Ramos (cell line): ENCODE measurements around the gene IGSF5.
"Not testable (repeated sequence)": the region's sequence is repeated elsewhere in the genome, so short reads cannot be mapped to it uniquely, and the experiment has no call there.

Source experiments
- in situ Hi-C: fragments of 300-500 bp; cut with MboI; formaldehyde crosslinking; loops from one replicate; pipeline ENCODE4 v1.14.3; 2022; ENCODE audit warnings: low sequenced_read_pairs; ENCODE audit not compliant: unreplicated experiment

IGSF5 gene

DNA sequence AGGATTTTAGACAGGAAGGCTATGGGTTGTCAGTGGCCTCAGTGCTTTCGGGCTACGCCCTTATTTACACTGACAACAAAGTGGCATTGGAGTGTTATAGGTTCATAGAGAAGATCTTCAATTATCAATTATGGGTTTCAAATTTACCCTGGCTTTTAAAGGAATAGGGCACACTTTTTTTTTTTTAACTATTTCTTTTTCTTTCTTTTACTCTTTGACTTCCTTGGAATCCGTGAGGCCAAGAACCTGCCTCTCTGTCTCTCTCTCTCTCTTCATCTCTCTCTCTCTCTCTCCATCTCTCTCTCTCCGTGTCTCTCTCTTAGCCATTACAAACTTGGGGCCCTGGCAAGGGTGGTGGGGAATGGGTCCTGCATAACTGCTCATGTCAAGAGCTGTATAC lies at the start of gene IGSF5:
Gene IGSF5, plus strand, starts transcription at position 301 of the 400 bp plus-strand sequence. CDS start 327 bp downstream, outside the sequence.
- in situ Hi-C loops, result not testable (repeated sequence)

GRCh38 chr21:39696196-39696595 lies 48.8 kb upstream of the IGSF5 start:
- in situ Hi-C loops, result no loop called here

DNA sequence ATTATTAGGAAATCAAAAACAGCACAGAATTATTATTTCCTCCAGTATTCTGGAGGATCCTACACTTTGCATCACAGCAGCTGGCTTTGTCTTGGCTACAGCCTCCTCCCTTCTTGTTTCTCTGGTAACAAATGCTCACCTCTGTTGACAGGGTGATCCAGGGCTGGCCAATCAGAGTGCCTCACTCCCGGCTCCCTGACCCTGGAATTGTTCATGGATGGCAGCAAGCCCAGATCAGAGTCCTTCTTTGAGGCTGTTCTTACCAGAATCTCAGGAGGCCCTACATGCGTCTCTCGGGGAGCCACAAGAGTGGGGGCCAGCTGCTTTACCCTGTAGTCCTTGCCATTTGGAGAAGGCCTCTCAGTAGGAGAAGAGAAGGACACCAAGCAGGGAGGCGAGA lies 48.4 kb upstream of the IGSF5 start:
- in situ Hi-C loops, result no loop called here

DNA sequence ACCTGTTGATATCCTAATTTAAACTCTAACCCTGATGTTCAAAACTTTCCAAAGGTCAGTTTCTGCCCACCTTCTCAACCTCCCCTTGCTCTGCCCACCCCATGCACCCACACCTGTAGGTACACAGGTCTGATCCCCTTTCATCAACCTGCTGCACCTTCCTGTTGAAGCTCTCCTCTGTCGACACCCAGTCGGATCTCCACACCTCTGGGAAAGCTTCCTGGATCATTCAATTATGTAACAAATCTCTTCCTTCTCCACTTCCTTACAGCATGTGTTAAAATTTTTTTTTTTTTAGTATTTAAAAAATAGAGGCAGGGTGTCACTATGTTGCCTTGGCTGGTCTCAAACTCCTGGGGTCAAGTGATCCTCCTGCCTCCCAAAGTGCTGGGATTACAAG lies 44.7 kb upstream of the IGSF5 start:
- in situ Hi-C loops, result no loop called here

DNA sequence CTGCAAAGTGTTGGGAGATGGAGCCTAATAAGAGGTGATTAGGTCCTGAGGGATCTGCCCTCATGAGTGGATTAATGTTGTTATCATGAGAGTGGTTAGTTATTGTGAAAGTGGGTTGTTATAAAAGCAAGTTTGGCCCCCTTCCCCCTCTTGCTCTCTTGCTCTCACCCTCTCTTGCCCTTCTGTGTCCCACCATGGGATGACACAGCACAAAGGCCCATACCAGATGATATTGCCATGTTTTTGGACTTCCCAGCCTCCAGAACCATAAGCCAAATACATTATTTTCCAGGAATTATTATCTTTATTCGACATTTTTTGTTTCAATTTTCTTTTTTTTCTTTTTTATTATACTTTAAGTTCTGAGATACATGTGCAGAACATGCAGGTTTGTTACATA lies 41.4 kb upstream of the IGSF5 start:
- in situ Hi-C loops, result no loop called here

- in situ Hi-C loops, result no loop called here
Measured at GRCh38 chr21:39705849-39706248, 39.1 kb upstream of the IGSF5 start.

GRCh38 chr21:39707316-39707715 lies 37.7 kb upstream of the IGSF5 start:
- in situ Hi-C loops, result no loop called here

- in situ Hi-C loops, result loop anchor here (5.0 kb wide), 1 partner anchor 194 kb away; no protein-coding TSS in a partner anchor
Measured at GRCh38 chr21:39710866-39711265, 34.1 kb upstream of the IGSF5 start.

DNA sequence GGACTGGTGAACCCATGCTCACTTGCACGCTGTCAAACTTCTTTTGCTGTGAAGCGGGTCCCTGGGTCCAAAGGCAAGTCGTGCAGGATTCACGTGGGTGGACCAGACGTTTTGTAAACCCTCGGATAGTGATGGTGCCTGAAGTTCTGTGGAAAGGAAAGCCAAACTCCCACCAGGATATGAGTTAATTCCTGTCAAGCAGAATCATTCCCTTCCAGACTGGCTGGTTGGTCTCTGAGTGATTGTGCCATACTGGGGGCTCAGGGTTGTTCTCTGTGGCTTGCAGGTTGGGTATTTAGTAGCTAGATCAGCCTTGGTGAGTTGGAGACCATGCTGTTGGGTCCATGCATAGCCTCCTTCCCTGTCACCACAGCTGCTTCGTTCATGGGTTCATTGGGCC lies 32.7 kb upstream of the IGSF5 start:
- in situ Hi-C loops, result loop anchor here (5.0 kb wide), 1 partner anchor 195 kb away; no protein-coding TSS in a partner anchor

GRCh38 chr21:39712976-39713375 lies 32.0 kb upstream of the IGSF5 start:
- in situ Hi-C loops, result loop anchor here (5.0 kb wide), 1 partner anchor 196 kb away; no protein-coding TSS in a partner anchor

- in situ Hi-C loops, result loop anchor here (5.0 kb wide), 1 partner anchor 197 kb away; no protein-coding TSS in a partner anchor
Measured at GRCh38 chr21:39713905-39714304, 31.1 kb upstream of the IGSF5 start.

DNA sequence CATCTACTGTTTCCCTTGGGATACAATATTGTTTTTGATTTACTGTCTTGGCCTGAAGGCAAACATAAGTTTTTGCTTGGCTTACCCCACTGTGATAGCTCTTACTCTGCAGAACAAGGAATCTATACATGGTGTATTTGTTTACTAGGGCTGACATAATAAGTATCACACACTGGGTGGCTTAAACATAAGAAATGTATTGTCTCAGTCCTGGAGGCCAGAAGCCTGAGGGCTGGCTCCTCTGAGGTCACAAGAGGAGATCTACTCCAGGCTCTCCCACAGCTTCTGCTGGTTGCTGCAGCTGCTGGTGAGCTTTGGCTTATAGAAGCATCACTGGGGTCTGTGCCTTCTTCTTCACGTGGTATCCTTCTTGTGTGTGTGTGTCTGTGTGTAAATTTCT lies 30.7 kb upstream of the IGSF5 start:
- in situ Hi-C loops, result loop anchor here (5.0 kb wide), 1 partner anchor 197 kb away; no protein-coding TSS in a partner anchor

GRCh38 chr21:39715804-39716397 lies 29.1 kb upstream of the IGSF5 start:
- in situ Hi-C loops, result no loop called here

GRCh38 chr21:39720126-39720778 lies 24.7 kb upstream of the IGSF5 start:
- in situ Hi-C loops, result no loop called here

- in situ Hi-C loops, result no loop called here
Measured at GRCh38 chr21:39721885-39722284, 23.1 kb upstream of the IGSF5 start.

DNA sequence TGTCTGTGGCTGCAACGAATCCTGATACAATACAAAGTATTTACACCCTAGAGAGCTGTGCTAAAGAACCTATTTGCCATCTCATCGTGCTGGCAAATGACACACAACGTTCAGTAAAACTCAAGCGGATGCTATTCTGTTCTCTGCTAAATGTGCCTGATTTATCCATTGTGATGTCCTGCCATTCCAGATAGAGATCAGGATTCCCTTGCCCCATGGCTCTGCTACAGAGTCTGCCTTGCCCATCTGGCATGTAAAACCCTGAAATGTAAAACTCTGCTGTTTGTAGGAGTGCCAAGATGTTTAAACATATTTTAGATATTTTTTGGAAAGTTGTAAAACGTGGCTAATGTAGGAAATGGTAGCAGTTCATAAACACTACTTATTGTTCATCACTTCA lies 20.0 kb upstream of the IGSF5 start:
- in situ Hi-C loops, result no loop called here

- in situ Hi-C loops, result no loop called here
Measured at GRCh38 chr21:39726133-39726532, 18.9 kb upstream of the IGSF5 start.

- in situ Hi-C loops, result no loop called here
Measured at GRCh38 chr21:39727401-39728120, 17.4 kb upstream of the IGSF5 start.

DNA sequence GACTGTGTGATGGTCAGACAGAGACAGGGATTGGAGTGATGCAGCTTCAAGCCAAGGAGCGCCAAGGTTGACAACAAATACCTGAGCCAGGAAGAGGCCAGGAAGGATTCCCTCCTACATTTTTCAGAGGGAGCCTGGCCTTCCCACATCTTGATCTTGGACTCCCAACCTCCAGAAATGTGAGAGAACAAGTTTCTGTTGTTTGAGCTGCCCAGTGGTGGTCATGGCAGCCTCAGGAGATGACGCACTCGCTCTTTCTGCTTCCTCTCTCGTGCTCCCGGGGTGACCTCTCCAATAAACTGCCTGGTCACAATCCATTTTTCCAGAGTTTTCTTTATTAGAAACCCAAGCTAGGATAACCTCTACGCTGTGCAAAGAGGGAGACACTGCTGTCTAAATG lies 16.6 kb upstream of the IGSF5 start:
- in situ Hi-C loops, result no loop called here

GRCh38 chr21:39730418-39731157 lies 14.4 kb upstream of the IGSF5 start:
- in situ Hi-C loops, result no loop called here

- in situ Hi-C loops, result no loop called here
Measured at GRCh38 chr21:39736716-39737115, 8.3 kb upstream of the IGSF5 start.
